Skeletal muscle cell (primary cell): ENCODE measurements around the gene MGAM2.
"Not testable (repeated sequence)": the region's sequence is repeated elsewhere in the genome, so short reads cannot be mapped to it uniquely, and the experiment has no call there.

Experiments used
- DNase-seq: peaks from one replicate; pipeline ENCODE4 v3.0.0-alpha.2; 2010; ENCODE audit warnings: low read depth
- H3K4me3 ChIP-seq: 2 replicates; pipeline ENCODE4 v1.5.1; 2011; ENCODE audit warnings: low read depth, mild to moderate bottlenecking, control low read depth, low read length, moderate library complexity

The MGAM2 gene

GRCh38 chr7:142111499-142111898, at the start of gene MGAM2:
Gene MGAM2, plus strand, starts transcription at chr7:142111718. Its CDS starts 5,156 bp downstream, at chr7:142116874.
- H3K4me3 ChIP-seq: no peak within 1 kb of the TSS
- no peak for DNase-seq

DNA sequence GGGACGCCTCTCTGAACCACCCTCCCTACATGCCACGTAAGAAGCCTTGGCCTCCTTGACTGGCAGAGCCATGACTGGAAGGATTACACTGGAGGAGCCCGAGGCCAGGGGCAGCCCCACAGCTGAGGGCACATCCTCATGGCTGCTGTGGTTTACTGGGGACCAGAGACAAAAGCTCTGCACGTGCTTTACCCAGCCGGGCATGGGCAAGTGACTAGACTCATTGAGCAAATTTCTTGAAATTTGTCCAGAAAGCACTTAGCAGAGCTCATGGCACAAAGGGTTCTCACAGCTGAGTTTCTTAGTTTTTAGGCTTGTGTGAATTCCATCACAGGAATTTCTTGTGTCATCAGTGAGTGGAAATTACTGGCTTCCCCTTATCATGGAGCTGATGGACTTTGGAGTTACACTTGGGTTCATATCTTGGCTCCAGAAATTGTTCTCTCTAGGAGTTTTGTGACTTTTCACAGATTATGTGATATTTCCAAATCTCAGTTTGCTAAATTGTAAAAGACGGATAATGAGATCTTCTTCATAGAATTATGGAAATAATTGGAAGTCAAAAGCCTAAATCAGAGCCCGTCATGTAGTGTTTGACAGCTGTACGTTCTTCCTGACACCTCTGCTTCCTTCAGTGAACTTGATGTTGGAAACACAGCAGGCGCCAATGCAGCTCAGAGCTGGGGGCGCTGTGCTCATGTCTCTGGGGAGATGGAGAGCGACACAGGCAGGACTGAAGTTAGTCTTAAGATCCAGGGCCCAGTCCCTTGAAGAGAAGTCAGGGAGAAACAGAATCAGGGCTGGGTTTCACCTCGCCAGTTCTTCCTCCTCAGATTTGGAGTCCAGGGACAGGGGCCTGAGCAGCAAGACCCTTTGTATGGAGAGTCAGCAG, 47.7 kb upstream of the MGAM2 start:
- H3K4me3 ChIP-seq: no peak overlapping the region
- no peak for DNase-seq

DNA sequence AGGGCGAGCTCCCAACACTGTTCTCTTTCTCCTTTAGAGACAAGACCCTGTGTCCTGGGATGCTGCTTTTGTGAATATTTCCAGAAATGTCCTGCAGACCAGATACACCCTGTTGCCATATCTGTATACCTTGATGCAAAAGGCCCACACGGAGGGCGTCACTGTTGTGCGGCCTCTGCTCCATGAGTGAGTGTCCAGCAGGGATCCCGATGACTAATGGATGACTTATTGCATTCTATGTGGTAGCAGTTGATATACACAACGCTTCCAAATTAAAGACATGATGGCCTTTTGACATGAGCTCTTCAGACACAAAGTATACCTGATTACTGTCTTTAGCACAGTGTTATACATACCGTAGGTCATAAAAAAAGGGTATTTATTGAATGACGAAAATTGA, 45.0 kb upstream of the MGAM2 start:
- no peak for DNase-seq
- no peak overlapping the region for H3K4me3 ChIP-seq

- DNase-seq: no peak
- H3K4me3 ChIP-seq: no peak overlapping the region
These were observed 33.8 kb upstream of the MGAM2 start for GRCh38 chr7:142077762-142078161.

GRCh38 chr7:142083605-142084004, 27.9 kb upstream of the MGAM2 start:
- no peak for DNase-seq

GRCh38 chr7:142085428-142085827, 26.1 kb upstream of the MGAM2 start:
- H3K4me3 ChIP-seq: no peak overlapping the region
- DNase-seq: no peak

More at GRCh38 chr7:142083605-142084004, 27.9 kb upstream of the MGAM2 start:
- H3K4me3 ChIP-seq: no peak overlapping the region

DNA sequence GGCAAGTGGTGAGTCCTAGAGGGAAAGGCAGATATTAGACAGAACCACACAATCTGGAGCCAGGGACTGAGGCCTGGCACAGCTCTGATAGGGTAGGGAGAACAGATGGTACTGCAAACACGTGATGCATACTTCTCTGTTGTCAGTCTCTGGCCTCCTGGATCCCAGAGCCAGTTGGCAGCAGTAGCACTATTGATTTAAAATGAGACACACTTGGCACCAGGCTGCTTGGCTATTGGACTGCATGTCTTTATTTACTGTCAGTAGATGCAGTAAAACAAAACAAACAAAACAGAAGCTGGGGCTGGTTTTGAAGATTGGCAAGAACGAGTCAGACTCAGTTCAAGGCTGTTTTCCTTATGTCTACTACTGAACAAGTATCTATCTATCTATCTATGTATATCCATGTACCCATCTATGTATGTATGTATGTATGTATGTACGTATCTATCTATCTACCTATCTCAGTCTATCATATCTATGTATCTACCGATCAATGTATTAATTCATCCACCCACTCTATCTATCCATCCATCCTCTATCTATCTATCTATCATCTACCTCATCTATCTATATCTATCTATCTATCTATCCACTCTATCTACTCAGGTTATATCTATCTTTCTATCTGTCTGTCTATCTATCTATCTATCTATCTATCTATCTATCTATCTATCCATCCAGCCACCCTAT, 23.4 kb upstream of the MGAM2 start:
- H3K4me3 ChIP-seq: no peak overlapping the region
- DNase-seq: no peak

GRCh38 chr7:142089035-142089434, 22.5 kb upstream of the MGAM2 start:
- DNase-seq: no peak
- no peak overlapping the region for H3K4me3 ChIP-seq

DNA sequence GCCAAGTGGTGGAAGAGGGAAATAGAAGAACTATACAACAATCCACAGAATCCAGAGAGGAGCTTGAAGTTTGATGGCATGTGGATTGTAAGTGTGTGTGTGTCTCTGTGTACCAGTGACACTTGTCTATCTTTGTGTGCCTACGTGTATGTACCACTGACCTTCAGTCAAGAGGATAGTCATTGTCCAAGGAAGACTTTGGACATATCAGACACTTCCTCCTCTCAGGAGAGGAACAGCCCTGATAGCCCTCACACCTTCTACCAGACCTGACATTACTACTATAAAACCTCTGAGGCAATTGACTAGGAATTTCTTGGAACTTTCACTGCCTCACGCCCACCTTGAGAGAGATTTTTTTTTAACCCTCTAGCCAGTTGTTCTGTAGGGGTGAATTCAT, 19.6 kb upstream of the MGAM2 start:
- no peak overlapping the region for H3K4me3 ChIP-seq
- no peak for DNase-seq

GRCh38 chr7:142094861-142095260, 16.7 kb upstream of the MGAM2 start:
- no peak overlapping the region for H3K4me3 ChIP-seq
- DNase-seq: peak; percentile 37

- no peak for DNase-seq
- H3K4me3 ChIP-seq: no peak overlapping the region
These were observed 13.9 kb upstream of the MGAM2 start for GRCh38 chr7:142097571-142097970.

DNA sequence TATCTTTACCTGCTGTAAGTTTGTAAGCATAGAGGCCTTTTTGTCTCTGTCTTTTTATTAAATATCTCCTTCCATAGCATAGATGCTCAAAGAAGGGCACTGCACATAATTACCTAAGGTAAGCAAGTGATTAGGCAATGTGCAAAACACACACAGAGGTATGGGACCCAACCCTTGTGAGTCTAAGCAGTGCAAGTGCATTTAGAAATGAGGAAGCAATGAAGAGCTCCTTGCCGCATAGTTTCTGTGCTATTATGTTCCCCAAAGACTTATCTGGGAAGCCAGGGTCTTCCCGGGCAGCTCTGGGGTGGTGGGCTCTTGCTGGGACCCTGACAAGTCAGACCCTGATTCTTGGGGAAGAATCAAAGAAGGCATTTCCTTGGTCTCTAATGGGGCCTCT, 13.5 kb upstream of the MGAM2 start:
- no peak overlapping the region for H3K4me3 ChIP-seq
- DNase-seq: no peak

- not testable (repeated sequence) for H3K4me3 ChIP-seq, DNase-seq
These were observed 12.2 kb upstream of the MGAM2 start for GRCh38 chr7:142099347-142099746.

GRCh38 chr7:142100634-142101033, 10.9 kb upstream of the MGAM2 start:
- no peak for DNase-seq
- H3K4me3 ChIP-seq: no peak overlapping the region

DNA sequence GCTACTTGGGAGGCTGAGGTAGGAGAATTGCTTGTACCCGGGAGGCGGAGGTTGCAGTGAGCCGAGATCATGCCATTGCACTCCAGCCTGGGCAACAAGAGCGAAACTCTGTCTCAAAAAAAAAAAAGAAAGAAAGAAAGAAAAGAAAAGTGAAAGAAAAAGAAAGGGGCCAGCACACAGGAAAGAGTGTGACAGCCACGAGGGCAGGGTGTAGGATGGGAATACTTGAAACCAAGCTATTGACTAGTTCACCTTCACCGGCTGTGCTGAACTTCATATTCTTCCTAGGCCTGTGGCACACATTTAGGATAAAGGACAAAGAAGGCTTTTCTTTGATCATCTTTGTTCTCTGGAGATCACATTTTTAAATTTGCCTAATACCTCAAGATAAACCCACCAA, 9.7 kb upstream of the MGAM2 start:
- DNase-seq, H3K4me3 ChIP-seq: not testable (repeated sequence)

GRCh38 chr7:142104550-142105527, 6.7 kb upstream of the MGAM2 start:
- no peak overlapping the region for H3K4me3 ChIP-seq
- DNase-seq: peak; percentile 17

- H3K4me3 ChIP-seq: no peak overlapping the region
- no peak for DNase-seq
These were observed 2.6 kb upstream of the MGAM2 start for GRCh38 chr7:142108728-142109505.

DNA sequence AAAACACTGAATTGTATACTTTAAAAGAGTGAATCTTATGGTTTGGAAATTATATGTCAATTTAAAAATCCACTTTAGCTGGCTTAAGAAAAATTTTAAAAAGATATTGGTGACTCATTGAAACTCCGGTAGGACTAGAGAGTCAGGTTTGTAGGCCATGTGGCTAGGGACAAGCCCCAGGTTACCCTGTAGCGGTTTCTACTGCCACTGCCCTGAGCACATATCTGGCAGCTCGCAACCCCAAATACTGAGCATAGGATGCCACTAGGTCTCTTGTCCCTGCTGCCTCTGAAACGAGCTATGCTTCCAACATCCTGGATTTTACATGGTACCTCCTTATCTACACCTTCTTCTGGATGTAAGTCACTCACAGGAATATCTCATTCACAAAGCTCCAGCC, 1.4 kb upstream of the MGAM2 start:
- no peak for DNase-seq
- H3K4me3 ChIP-seq: no peak overlapping the region

GRCh38 chr7:142110638-142111037, 880 bp upstream of the MGAM2 start:
- no peak overlapping the region for H3K4me3 ChIP-seq
- no peak for DNase-seq
